ENCODE measurements around the gene ZNF580.
A peak's percentile ranks its signal among the peaks of the same experiment; 100 is the strongest.

GRCh38 chr19:55640043-55640576 is 692 bp upstream of the ZNF580 start:
- TF ChIP-seq CTCF (IDR thresholded peaks at IDR 0.05; ENCODE audit: insufficient read depth, low read depth, low read length) (peak; percentile 28), EZH2 (IDR thresholded peaks at IDR 0.05; ENCODE audit: insufficient read depth, low read length) (no peak)
